RWPE1 (cell line): ENCODE results near the gene CENATAC.
A peak's percentile ranks its signal among the peaks of the same experiment; 100 is the strongest.

Source experiments
- CTCF ChIA-PET: fragments of 350-600 bp; sonication (Branson Sonifier 250); formaldehyde crosslinking; extraction: SDS; loops from one replicate; lab custom pipeline; 2021; lab: Yijun Ruan, JAX
- POLR2A ChIA-PET: fragments of 400-600 bp; formaldehyde crosslinking; extraction: SDS; loops from one replicate; lab custom pipeline; 2020; ENCODE audit warnings: antibody characterized with exemption; ENCODE audit not compliant: low non-redundant PET; lab: Yijun Ruan, JAX
- DNase-seq: peaks from one replicate; pipeline ENCODE4 v3.0.0; 2012; ENCODE audit warnings: low spot score
- H3K27ac ChIP-seq: fragments of 450-650 bp; 2 replicates; pipeline ENCODE4 v1.5.1; 2017
- TF ChIP-seq, protein P1 (sequence below): fragments of 450-650 bp; conservative IDR thresholded peaks from 2 replicates; pipeline ENCODE4 v1.5.1; 2017; ENCODE audit warnings: low read depth, mild to moderate bottlenecking

Gene CENATAC

DNA sequence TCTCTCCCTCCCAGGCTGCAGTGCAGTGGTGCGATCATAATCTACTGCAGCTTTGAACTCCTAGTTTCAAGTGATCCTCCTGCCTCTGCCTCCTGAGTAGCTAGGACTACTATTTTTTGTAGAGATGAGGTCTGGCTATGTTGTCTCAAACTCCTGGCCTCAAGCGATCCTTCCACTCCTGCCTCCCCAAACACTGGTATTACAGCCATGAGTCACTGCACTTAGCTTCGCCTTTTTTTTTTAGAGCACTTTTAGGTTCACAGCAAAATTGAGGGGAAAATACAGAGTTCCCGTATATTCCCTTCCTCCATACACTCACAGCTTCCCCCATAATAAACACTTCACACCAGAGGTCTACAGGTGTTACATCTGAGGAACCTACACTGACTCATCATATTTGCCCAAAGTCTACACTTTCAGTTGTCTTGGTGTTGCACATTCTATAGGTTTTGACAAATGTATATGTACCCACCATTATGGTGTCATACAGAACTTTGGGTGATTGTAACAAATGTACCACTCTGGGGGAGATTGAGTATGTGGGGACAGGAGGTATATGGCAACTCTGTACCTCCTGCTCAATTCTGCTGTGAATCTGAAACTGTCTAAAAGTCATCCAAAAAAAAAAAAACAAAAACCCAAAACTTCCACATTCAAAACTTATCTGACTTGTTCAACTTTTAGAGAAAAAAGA, 44.0 kb downstream of the CENATAC start:
- ChIA-PET CTCF (interaction anchor here (0.5 to 0.6 kb wide), 2 partner anchors 77 to 143 kb away, joined by 3 read pairs; partner anchors contain the start of gene NHERF4), POLR2A (no interaction called here)
- TF ChIP-seq, protein P1, sequence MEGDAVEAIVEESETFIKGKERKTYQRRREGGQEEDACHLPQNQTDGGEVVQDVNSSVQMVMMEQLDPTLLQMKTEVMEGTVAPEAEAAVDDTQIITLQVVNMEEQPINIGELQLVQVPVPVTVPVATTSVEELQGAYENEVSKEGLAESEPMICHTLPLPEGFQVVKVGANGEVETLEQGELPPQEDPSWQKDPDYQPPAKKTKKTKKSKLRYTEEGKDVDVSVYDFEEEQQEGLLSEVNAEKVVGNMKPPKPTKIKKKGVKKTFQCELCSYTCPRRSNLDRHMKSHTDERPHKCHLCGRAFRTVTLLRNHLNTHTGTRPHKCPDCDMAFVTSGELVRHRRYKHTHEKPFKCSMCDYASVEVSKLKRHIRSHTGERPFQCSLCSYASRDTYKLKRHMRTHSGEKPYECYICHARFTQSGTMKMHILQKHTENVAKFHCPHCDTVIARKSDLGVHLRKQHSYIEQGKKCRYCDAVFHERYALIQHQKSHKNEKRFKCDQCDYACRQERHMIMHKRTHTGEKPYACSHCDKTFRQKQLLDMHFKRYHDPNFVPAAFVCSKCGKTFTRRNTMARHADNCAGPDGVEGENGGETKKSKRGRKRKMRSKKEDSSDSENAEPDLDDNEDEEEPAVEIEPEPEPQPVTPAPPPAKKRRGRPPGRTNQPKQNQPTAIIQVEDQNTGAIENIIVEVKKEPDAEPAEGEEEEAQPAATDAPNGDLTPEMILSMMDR: no peak
- no peak overlapping the region for H3K27ac ChIP-seq
- DNase-seq: no peak

DNA sequence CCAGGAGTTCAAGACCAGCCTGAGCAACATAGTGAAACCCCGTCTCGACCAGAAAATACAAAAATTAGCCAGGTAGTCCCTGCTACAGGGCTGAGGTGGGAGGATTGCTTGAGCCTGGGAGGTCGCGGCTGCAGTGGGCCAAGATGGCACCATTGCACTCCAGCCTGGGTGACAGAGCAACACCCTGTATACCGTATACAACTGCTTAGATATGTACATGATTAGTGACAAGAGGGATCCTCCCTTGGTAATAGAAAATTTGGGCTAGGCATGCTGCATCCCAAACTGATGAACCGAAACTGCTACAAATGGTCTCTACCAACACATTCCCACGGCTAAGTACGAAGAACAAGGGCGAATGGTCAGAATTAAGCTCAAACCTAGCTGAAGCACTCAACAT, 45.0 kb downstream of the CENATAC start:
- CTCF ChIA-PET: interaction anchor here (0.6 kb wide), 2 partner anchors 142 to 624 kb away, joined by 3 to 5 read pairs; partner anchors contain the start of gene NHERF4
- H3K27ac ChIP-seq: 0 out of 2 replicates have a peak overlapping the region, but pooled peaks have one; percentile 10
- TF ChIP-seq, protein P1: no peak
- no peak for DNase-seq
- POLR2A ChIA-PET: no interaction called here

DNA sequence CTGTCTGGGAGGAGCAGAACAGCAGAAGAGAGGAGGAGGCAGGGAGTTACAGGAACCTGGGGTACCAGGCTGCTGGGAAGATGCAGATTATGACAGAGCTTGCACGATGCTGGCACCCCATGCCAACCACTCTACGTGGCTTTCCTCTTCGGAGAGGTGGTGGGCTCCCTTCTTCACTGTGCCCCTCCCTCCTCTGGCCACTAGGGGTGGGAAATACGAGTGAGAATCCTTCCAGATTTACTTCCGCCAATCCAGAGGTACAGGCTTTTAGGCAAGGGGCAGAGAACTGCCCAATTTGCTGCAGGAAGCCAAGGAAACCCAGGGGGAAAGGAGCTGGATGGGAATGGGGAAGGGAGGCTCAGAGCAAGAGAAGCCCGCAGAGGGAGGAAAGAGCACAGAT, 46.8 kb downstream of the CENATAC start:
- TF ChIP-seq, protein P1: no peak
- no peak for DNase-seq
- CTCF ChIA-PET: no interaction called here
- no peak overlapping the region for H3K27ac ChIP-seq
- POLR2A ChIA-PET: no interaction called here

DNA sequence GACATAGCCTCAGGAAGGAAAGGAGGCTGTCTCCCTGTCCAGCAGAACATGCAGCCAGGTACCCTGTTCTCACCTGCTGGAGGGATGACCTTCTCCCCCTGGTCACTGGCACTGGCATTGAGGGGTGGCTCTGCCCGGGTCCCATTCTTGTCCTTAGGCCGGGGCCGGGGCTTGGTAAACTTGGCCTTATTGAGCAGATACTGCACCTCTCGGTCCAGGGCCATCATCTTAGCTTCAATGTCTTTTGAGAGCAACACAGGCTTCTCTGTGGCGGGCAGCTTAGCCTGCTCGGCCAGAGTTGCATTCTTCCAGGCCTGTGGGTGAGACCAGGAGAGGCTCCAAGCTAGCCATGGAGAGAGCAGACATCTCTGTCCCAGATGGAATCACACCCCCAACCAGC, 48.6 kb downstream of the CENATAC start:
- TF ChIP-seq, protein P1: no peak
- ChIA-PET POLR2A (interaction anchor here (0.6 kb wide), 1 partner anchor 331 kb away, joined by 3 read pairs; no protein-coding TSS in a partner anchor), CTCF (no interaction called here)
- no peak overlapping the region; the same call in 1 of the 2 replicates for H3K27ac ChIP-seq
- no peak for DNase-seq

DNA sequence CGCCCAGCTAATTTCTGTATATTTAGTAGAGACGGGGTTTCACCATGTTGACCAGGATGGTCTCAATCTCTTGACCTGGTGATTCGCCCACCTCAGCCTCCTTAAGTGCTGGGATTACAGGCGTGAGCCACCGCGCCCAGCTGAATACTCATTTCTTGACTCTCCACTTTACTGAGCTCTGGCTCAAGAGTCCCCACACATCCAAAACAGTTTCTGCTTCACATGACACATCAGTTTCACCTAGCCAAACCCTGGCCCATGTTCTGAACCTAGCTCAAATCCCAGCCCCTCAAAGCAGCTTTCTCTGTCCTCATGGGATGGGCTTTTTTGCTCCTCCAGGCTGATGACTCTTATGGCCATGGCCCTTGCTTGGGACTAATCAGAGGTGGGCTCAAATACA, 49.3 kb downstream of the CENATAC start:
- no peak overlapping the region for H3K27ac ChIP-seq
- POLR2A ChIA-PET: interaction anchor here (0.7 to 1.3 kb wide), 2 partner anchors 9 to 21 kb away, joined by 3 to 8 read pairs; partner anchors contain the start of genes HYOU1 and VPS11
- CTCF ChIA-PET: interaction anchor here (0.5 to 1.2 kb wide), 3 partner anchors 9 to 389 kb away, joined by 3 to 5 read pairs (median 3); no protein-coding TSS in a partner anchor
- TF ChIP-seq, protein P1: no peak
- no peak for DNase-seq

DNA sequence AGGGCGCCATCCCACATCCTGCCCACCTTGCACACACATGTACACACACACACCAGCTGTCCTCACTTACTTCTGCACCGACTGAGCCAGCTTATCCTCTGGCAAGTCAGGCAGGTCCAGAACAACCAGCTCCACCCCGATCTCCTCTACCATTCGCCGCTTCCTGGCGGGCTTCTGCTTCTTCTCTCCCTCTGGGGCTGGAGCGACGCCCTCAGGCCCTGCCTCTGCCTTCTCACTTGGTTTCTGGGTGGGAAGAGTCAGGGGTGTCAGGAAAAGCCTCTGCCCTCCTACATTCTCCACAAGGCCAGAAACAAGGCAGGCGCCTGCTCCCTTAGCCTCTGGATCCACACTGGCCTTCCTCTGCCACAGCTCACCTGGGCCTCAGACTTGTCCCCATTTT, 50.7 kb downstream of the CENATAC start:
- no peak for DNase-seq
- TF ChIP-seq, protein P1: no peak
- ChIA-PET POLR2A (no interaction called here), CTCF (no interaction called here)
- H3K27ac ChIP-seq: peak overlapping the region; percentile 1; the same call in 1 of the 2 replicates
